OCI-LY7 (cell line): ENCODE data around the gene RASSF10. TPM values are rescaled to one million over a fixed set of nuclear protein-coding genes. Genes with fewer than 3 reads are reported as not detected.

Experiments used
- BruUV-seq: library from RNA; stranded (reverse); fragments of 400-500 nt; replicated peaks from 2 replicates; lab custom pipeline; 2021; lab: Mats Ljungman, UMichigan
- CTCF ChIA-PET: fragments of 300-600 bp; sonication (Branson Sonifier 250); formaldehyde crosslinking; loops from one replicate; lab custom pipeline; 2022; ENCODE audit warnings: antibody characterized with exemption; ENCODE audit not compliant: unreplicated experiment; lab: Charles Lee
- POLR2A ChIA-PET: fragments of 300-600 bp; sonication (Branson Sonifier 250); formaldehyde crosslinking; loops from one replicate; lab custom pipeline; 2022; ENCODE audit warnings: antibody characterized with exemption; lab: Charles Lee
- DNase-seq: peaks from one replicate; pipeline ENCODE4 v3.0.0-alpha.2; 2015; ENCODE audit warnings: low spot score
- H2AFZ ChIP-seq: fragments of 200-600 bp; sonication (generic), shearing (Covaris generic); 2 replicates; pipeline ENCODE4 v1.6.1; 2014; ENCODE audit warnings: mild to moderate bottlenecking, antibody characterized with exemption, low read length, moderate library complexity
- H3K27ac ChIP-seq: fragments of 200-600 bp; sonication (generic); 2 replicates; pipeline ENCODE4 v1.5.1; 2014; ENCODE audit warnings: mixed run types, low read depth, mild to moderate bottlenecking, moderate library complexity, low read length, inconsistent platforms; ENCODE audit not compliant: poor library complexity, severe bottlenecking
- H3K36me3 ChIP-seq: fragments of 200-600 bp; sonication (generic); 2 replicates; pipeline ENCODE4 v1.6.1; 2014; ENCODE audit warnings: mild to moderate bottlenecking, antibody characterized with exemption, low read length, moderate library complexity, mixed read lengths; ENCODE audit not compliant: insufficient read depth
- H3K4me1 ChIP-seq: fragments of 200-600 bp; sonication (generic); 2 replicates; pipeline ENCODE4 v1.5.1; 2014; ENCODE audit warnings: mild to moderate bottlenecking, low read length; ENCODE audit not compliant: insufficient read depth, poor library complexity, severe bottlenecking
- H3K4me2 ChIP-seq: fragments of 200-600 bp; sonication (generic); 2 replicates; pipeline ENCODE4 v1.6.1; 2014; ENCODE audit warnings: mild to moderate bottlenecking, low read length
- H3K4me3 ChIP-seq: fragments of 200-600 bp; sonication (generic); 2 replicates; pipeline ENCODE4 v1.5.1; 2014; ENCODE audit warnings: mild to moderate bottlenecking, low read depth, low read length; ENCODE audit not compliant: poor library complexity, severe bottlenecking
- H3K79me2 ChIP-seq: fragments of 200-600 bp; sonication (generic); 2 replicates; pipeline ENCODE4 v1.6.1; 2016; ENCODE audit warnings: low read depth, mild to moderate bottlenecking, low read length, moderate library complexity, mixed read lengths; ENCODE audit not compliant: insufficient read depth
- H3K9me2 ChIP-seq: fragments of 200-600 bp; sonication (generic); 2 replicates; pipeline ENCODE4 v1.6.1; 2016; ENCODE audit warnings: mild to moderate bottlenecking, low read length, mixed read lengths; ENCODE audit not compliant: insufficient read depth
- H3K9me3 ChIP-seq: fragments of 200-600 bp; sonication (generic); 2 replicates; pipeline ENCODE4 v1.6.1; 2014; ENCODE audit warnings: mild to moderate bottlenecking, mixed run types, low read length, mixed read lengths
- H4K20me1 ChIP-seq: fragments of 200-600 bp; sonication (generic); 2 replicates; pipeline ENCODE4 v1.6.1; 2014; ENCODE audit warnings: mild to moderate bottlenecking, antibody characterized with exemption, low read length, moderate library complexity, mixed read lengths; ENCODE audit not compliant: insufficient read depth
- EZH2phosphoT487 ChIP-seq: fragments of 200-600 bp; sonication (generic); IDR thresholded peaks from 2 replicates; pipeline ENCODE4 v1.6.1; 2018; ENCODE audit warnings: low read depth, borderline replicate concordance, mild to moderate bottlenecking, mixed run types, antibody characterized with exemption, low read length, moderate library complexity, mixed read lengths
- intact Hi-C: fragments of 100-400 bp; cut with micrococcal nuclease; formaldehyde crosslinking; loops from one replicate; pipeline ENCODE4 v1.10.0; 2022; ENCODE audit not compliant: unreplicated experiment
- total RNA-seq, 2 experiments: library from RNA; depleted of rRNA in 1 of 2; stranded (reverse); fragments of >200 nt in 1 of 2; shearing (Covaris generic) in 1 of 2; gene quantifications; 2 replicates each; pipeline ENCODE4 v1.2.3, GENCODE V29; 2014 to 2022
- TF ChIP-seq, protein P1 (sequence below): fragments of 200-600 bp; sonication (generic); conservative IDR thresholded peaks from 2 replicates; pipeline ENCODE4 v1.5.1; 2014; ENCODE audit warnings: mild to moderate bottlenecking, antibody characterized with exemption, low read length, moderate library complexity, mixed read lengths

RASSF10 gene
- total RNA-seq, 2 experiments from 2014 or later, result not detected

DNA sequence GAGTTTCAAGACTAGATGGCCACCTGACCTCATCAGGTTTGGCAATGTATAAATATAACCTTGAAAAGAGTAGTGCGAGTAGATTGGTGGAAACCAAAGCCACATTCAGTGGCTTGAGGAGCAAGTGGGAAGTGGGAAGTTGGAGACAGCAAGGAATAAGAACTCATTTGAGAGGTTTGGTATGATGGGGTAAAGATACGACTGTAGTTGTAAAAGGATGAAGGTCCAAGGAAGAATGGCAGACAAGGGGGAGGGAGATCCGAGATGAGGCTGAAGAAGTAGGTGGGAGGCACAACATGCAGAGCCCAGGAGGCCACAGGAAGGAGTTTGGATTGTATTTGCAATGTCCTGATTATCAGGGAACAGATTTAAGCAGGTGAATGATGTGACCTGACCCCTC is 20.8 kb downstream of the RASSF10 start:
- H3K4me3 ChIP-seq, result no peak overlapping the region
- DNase-seq, result no peak
- H3K4me2 ChIP-seq, result no peak overlapping the region
- no TSS peak for BruUV-seq
- H4K20me1 ChIP-seq, result no peaks in the 10 kb centered on the region
- TF ChIP-seq, protein P1, sequence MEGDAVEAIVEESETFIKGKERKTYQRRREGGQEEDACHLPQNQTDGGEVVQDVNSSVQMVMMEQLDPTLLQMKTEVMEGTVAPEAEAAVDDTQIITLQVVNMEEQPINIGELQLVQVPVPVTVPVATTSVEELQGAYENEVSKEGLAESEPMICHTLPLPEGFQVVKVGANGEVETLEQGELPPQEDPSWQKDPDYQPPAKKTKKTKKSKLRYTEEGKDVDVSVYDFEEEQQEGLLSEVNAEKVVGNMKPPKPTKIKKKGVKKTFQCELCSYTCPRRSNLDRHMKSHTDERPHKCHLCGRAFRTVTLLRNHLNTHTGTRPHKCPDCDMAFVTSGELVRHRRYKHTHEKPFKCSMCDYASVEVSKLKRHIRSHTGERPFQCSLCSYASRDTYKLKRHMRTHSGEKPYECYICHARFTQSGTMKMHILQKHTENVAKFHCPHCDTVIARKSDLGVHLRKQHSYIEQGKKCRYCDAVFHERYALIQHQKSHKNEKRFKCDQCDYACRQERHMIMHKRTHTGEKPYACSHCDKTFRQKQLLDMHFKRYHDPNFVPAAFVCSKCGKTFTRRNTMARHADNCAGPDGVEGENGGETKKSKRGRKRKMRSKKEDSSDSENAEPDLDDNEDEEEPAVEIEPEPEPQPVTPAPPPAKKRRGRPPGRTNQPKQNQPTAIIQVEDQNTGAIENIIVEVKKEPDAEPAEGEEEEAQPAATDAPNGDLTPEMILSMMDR, result no peak
- TF ChIP-seq EZH2phosphoT487, result no peak
- no peak overlapping the region for H2AFZ ChIP-seq
- H3K9me2 ChIP-seq, result no peaks in the 10 kb centered on the region
- H3K36me3 ChIP-seq, result no peaks in the 10 kb centered on the region
- intact Hi-C loops, result no loop called here
- ChIA-PET CTCF (no interaction called here), POLR2A (no interaction called here)
- H3K4me1 ChIP-seq, result no peaks in the 10 kb centered on the region
- H3K27ac ChIP-seq, result no peak overlapping the region
- no peaks in the 10 kb centered on the region for H3K9me3 ChIP-seq
- no peaks in the 10 kb centered on the region for H3K79me2 ChIP-seq

DNA sequence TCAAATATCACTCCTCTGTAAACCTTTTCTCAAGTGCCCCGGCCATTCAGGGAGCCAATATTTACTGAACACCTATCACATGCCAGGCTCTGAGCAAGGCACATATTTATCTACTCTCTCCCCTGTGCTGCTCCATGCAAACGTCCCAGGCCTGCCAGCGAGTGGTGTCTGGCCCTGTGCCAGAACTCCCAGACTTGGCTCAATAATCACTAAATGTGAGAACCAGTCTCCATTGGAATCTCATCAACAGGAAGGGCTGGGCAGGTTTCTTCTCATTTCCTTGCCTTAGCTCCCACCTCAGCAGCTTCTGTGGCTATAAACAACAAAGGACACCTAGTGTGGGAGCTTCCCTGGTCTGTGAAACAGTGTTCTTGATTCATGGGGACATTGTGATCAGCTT is 21.7 kb downstream of the RASSF10 start:
- POLR2A ChIA-PET, result no interaction called here
- no peaks in the 10 kb centered on the region for H3K9me2 ChIP-seq
- H3K4me1 ChIP-seq, result no peaks in the 10 kb centered on the region
- H3K4me3 ChIP-seq, result no peak overlapping the region
- H3K27ac ChIP-seq, result no peak overlapping the region
- H2AFZ ChIP-seq, result no peak overlapping the region
- no peaks in the 10 kb centered on the region for H3K79me2 ChIP-seq
- DNase-seq, result no peak
- intact Hi-C loops, result no loop called here
- H3K4me2 ChIP-seq, result no peak overlapping the region
- TF ChIP-seq, protein P1, result no peak
- no peak for TF ChIP-seq EZH2phosphoT487
- CTCF ChIA-PET, result no interaction called here
- H3K36me3 ChIP-seq, result no peaks in the 10 kb centered on the region
- no peaks in the 10 kb centered on the region for H4K20me1 ChIP-seq
- no peaks in the 10 kb centered on the region for H3K9me3 ChIP-seq
- no TSS peak for BruUV-seq

- Histone ChIP-seq H3K4me3 (no peak overlapping the region), H3K79me2 (no peaks in the 10 kb centered on the region), H3K36me3 (no peaks in the 10 kb centered on the region), H3K9me2 (no peaks in the 10 kb centered on the region), H3K27ac (no peak overlapping the region), H3K4me1 (no peaks in the 10 kb centered on the region), H2AFZ (no peak overlapping the region), H4K20me1 (no peaks in the 10 kb centered on the region), H3K4me2 (no peak overlapping the region), H3K9me3 (no peaks in the 10 kb centered on the region)
- intact Hi-C loops, result no loop called here
- CTCF ChIA-PET, result no interaction called here
- TF ChIP-seq, protein P1, result no peak
- TF ChIP-seq EZH2phosphoT487, result no peak
- DNase-seq, result no peak
- BruUV-seq, result no TSS peak
- POLR2A ChIA-PET, result no interaction called here
Measured at GRCh38 chr11:13031349-13031748, 22.2 kb downstream of the RASSF10 start.
